Chondrocyte (in vitro differentiated cells): ENCODE measurements around the gene RNF38. TPM values are rescaled to one million over a fixed set of nuclear protein-coding genes. Genes with fewer than 3 reads are reported as not detected.

ENCODE experiments used
- DNase-seq: peaks from one replicate; pipeline ENCODE4 v3.0.0; 2021; ENCODE audit warnings: mixed read lengths, low spot score
- H3K27ac Mint-ChIP-seq: one replicate; pipeline ENCODE4 v1.8.0; 2021; ENCODE audit warnings: mild to moderate bottlenecking, moderate library complexity, mixed read lengths; ENCODE audit not compliant: unreplicated experiment
- H3K27me3 Mint-ChIP-seq: 2 replicates; pipeline ENCODE4 v1.8.0; 2021; ENCODE audit warnings: low read depth, mixed read lengths
- H3K36me3 Mint-ChIP-seq: 2 replicates; pipeline ENCODE4 v1.8.0; 2021; ENCODE audit warnings: low read depth, mixed read lengths
- H3K4me1 Mint-ChIP-seq: 2 replicates; pipeline ENCODE4 v1.8.0; 2021; ENCODE audit warnings: low read depth, mild to moderate bottlenecking, mixed read lengths
- H3K4me3 Mint-ChIP-seq: one replicate; pipeline ENCODE4 v1.8.0; 2021; ENCODE audit warnings: mild to moderate bottlenecking, moderate library complexity, mixed read lengths; ENCODE audit not compliant: unreplicated experiment
- H3K9me3 Mint-ChIP-seq: 2 replicates; pipeline ENCODE4 v1.8.0; 2021; ENCODE audit warnings: low read depth, mixed read lengths
- CTCF ChIP-seq: fragments of 200-600 bp; sonication (generic); IDR thresholded peaks from 2 replicates; pipeline ENCODE4 v1.5.0; 2021; ENCODE audit warnings: antibody characterized with exemption, mild to moderate bottlenecking, moderate library complexity
- total RNA-seq: library from RNA; stranded (reverse); gene quantifications from 3 replicates; pipeline ENCODE4 v1.2.1, GENCODE V29; 2021

RNF38 gene
- total RNA-seq, 1 donor from 2014 or later: 22.6 TPM

- Mint-ChIP-seq H3K9me3 (no peaks in the 10 kb centered on the region), H3K27ac (no peak overlapping the region), H3K4me1 (peaks cover 11% of the 10 kb centered on the region), H3K27me3 (no peaks in the 10 kb centered on the region), H3K36me3 (peaks cover 28% of the 10 kb centered on the region), H3K4me3 (no peak overlapping the region)
- no peak for DNase-seq
- TF ChIP-seq CTCF: no peak
Observed at GRCh38 chr9:36336131-36336907, 63.8 kb downstream of the RNF38 start.

- no peak for DNase-seq
- TF ChIP-seq CTCF: no peak
- no peak overlapping the region for H3K27ac Mint-ChIP-seq
- no peaks in the 10 kb centered on the region for H3K9me3 Mint-ChIP-seq
- no peaks in the 10 kb centered on the region for H3K27me3 Mint-ChIP-seq
- H3K4me1 Mint-ChIP-seq: peaks cover 17% of the 10 kb centered on the region
- H3K36me3 Mint-ChIP-seq: peaks cover 7% of the 10 kb centered on the region
- H3K4me3 Mint-ChIP-seq: no peak overlapping the region
Observed at GRCh38 chr9:36332006-36332405, 68.1 kb downstream of the RNF38 start.

- TF ChIP-seq CTCF: peak; percentile 94
- no peaks in the 10 kb centered on the region for H3K27me3 Mint-ChIP-seq
- H3K9me3 Mint-ChIP-seq: no peaks in the 10 kb centered on the region
- H3K4me1 Mint-ChIP-seq: peaks cover 17% of the 10 kb centered on the region
- DNase-seq: no peak
- H3K36me3 Mint-ChIP-seq: no peaks in the 10 kb centered on the region
- no peak overlapping the region for H3K4me3 Mint-ChIP-seq
- H3K27ac Mint-ChIP-seq: no peak overlapping the region
Observed at GRCh38 chr9:36328798-36329411, 71.2 kb downstream of the RNF38 start.

GRCh38 chr9:36325081-36325828 is 74.8 kb downstream of the RNF38 start:
- no peak overlapping the region for H3K27ac Mint-ChIP-seq
- no peaks in the 10 kb centered on the region for H3K27me3 Mint-ChIP-seq
- H3K4me3 Mint-ChIP-seq: no peak overlapping the region
- peaks cover 12% of the 10 kb centered on the region for H3K9me3 Mint-ChIP-seq
- no peak for TF ChIP-seq CTCF
- H3K4me1 Mint-ChIP-seq: peaks cover 13% of the 10 kb centered on the region
- no peak for DNase-seq
- H3K36me3 Mint-ChIP-seq: no peaks in the 10 kb centered on the region

GRCh38 chr9:36323926-36324325 is 76.1 kb downstream of the RNF38 start:
- no peak overlapping the region for H3K27ac Mint-ChIP-seq
- peaks cover 26% of the 10 kb centered on the region for H3K4me1 Mint-ChIP-seq
- H3K4me3 Mint-ChIP-seq: no peak overlapping the region
- H3K9me3 Mint-ChIP-seq: peaks cover 12% of the 10 kb centered on the region
- H3K36me3 Mint-ChIP-seq: no peaks in the 10 kb centered on the region
- no peak for TF ChIP-seq CTCF
- H3K27me3 Mint-ChIP-seq: no peaks in the 10 kb centered on the region
- DNase-seq: no peak
